Mammary epithelial cell (primary cell): ENCODE data around the gene LAMB4.

Experiments
- CTCF ChIP-seq, 2 donors: IDR thresholded peaks in 1 of 2; conservative IDR thresholded peaks in 1 of 2; 2 replicates each; pipeline ENCODE4 v1.5.1; 2011 to 2012; ENCODE audit warnings: inconsistent platforms in 2 of 2, low read length in 2 of 2, mild to moderate bottlenecking in 2 of 2, control low read depth in 1 of 2, low read depth in 1 of 2; ENCODE audit not compliant: insufficient read depth in 1 of 2; ENCODE audit errors: extremely low read depth in 1 of 2
- EZH2 ChIP-seq: IDR thresholded peaks from 2 replicates; pipeline ENCODE4 v1.6.1; 2012; ENCODE audit warnings: low read length, inconsistent platforms, borderline replicate concordance

- no peak for TF ChIP-seq CTCF (conservative IDR thresholded peaks at IDR 0.05 in 1 of 2, IDR thresholded peaks at IDR 0.05 in 1 of 2; ENCODE audit: extremely low read depth in 1 of 2, insufficient read depth in 1 of 2, low read depth in 1 of 2, low read length in 2 of 2)
- no peak for TF ChIP-seq EZH2
Measured at GRCh38 chr7:108166687-108167086, 36.5 kb upstream of the LAMB4 start.
